HUES48 (cell line): Measurements from ENCODE around the gene AFF3.

Experiments used
- H3K27ac ChIP-seq: one replicate; pipeline ENCODE4 v1.7.0; 2013; ENCODE audit warnings: low read depth, low read length, inconsistent platforms
- H3K27me3 ChIP-seq: 2 replicates; pipeline ENCODE4 v1.6.1; 2013; ENCODE audit warnings: mild to moderate bottlenecking, low read length; ENCODE audit not compliant: control insufficient read depth, insufficient read depth
- H3K36me3 ChIP-seq: 2 replicates; pipeline ENCODE4 v1.6.1; 2013; ENCODE audit warnings: low read length; ENCODE audit not compliant: control insufficient read depth, insufficient read depth
- H3K4me1 ChIP-seq: 2 replicates; pipeline ENCODE4 v1.6.1; 2013; ENCODE audit warnings: mild to moderate bottlenecking, low read length; ENCODE audit not compliant: control insufficient read depth, insufficient read depth
- H3K4me3 ChIP-seq: 2 replicates; pipeline ENCODE4 v1.5.1; 2013; ENCODE audit warnings: mild to moderate bottlenecking, low read depth, low read length
- H3K9ac ChIP-seq: 2 replicates; pipeline ENCODE4 v1.6.1; 2013; ENCODE audit warnings: mild to moderate bottlenecking, low read depth, low read length, moderate library complexity
- H3K9me3 ChIP-seq: 2 replicates; pipeline ENCODE4 v1.6.1; 2013; ENCODE audit warnings: low read length; ENCODE audit not compliant: control insufficient read depth, insufficient read depth

The AFF3 gene

DNA sequence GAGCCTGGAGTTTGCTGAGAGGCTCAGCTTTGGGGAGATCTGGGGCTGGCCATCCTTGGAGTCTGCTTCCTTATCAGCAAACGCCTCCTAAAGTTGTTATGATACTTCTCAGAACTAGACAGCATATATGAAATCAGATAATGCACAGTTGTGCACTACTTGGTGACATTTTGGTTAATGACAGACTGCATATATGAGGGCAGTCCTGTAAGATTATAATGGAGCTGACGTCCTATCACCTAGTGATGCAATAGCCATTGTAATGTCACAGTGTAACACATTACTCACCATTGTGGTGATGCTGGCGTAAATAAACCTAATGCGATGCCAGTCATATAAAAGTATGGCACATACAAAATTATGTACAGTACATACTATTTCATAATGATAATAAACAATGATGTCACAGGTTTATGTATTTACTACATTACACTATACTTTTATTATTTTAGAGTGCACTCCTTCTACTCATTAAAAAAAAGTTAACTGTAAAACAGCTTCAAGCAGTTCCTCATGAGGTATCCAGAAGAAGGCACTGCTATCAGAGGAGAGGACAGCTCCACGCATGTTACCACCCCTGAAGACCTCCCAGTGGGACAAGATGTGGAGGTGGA, 354.5 kb downstream of the AFF3 start:
- Histone ChIP-seq H3K36me3 (no peaks in the 10 kb centered on the region), H3K27me3 (no peaks in the 10 kb centered on the region), H3K4me3 (no peak overlapping the region), H3K9me3 (no peaks in the 10 kb centered on the region), H3K9ac (no peak overlapping the region), H3K4me1 (no peaks in the 10 kb centered on the region), H3K27ac (no peak overlapping the region)

DNA sequence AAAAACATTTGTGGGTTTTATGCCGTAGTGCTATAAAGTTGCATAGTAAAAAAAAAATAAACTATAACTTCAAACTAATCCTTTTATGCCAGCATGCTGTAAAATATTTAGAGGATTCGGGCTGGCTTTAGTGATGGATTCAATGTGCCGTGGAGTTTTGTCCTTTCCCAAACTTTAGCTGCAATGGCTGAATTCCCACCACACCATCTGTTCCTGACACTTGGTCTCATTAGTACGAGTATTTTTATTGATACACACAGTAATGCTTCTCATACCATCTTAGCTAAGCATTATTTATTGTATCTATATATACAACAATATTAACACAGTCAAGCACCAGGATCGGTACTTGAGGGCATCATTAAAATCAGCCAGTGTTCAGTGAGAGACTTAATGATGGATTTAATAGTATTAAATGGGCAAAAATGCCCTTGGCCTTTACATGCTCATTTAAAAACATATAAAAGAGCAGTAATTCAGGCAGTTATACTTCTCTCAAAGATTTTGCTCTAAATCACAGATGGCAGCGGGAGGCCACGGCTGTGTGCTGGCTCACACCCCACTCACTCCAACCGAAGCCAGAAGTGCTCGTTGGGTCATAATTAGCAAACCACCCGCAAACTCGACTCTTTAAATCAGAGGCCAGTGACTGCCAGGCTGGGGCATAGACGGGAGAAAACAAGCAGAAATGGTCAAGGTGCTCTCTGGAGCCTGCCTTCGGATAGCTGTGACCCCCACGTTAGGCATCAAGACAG, 355.6 kb downstream of the AFF3 start:
- Histone ChIP-seq H3K27me3 (no peaks in the 10 kb centered on the region), H3K9ac (no peak overlapping the region), H3K36me3 (no peaks in the 10 kb centered on the region), H3K4me3 (no peak overlapping the region), H3K27ac (no peak overlapping the region), H3K4me1 (no peaks in the 10 kb centered on the region), H3K9me3 (no peaks in the 10 kb centered on the region)

DNA sequence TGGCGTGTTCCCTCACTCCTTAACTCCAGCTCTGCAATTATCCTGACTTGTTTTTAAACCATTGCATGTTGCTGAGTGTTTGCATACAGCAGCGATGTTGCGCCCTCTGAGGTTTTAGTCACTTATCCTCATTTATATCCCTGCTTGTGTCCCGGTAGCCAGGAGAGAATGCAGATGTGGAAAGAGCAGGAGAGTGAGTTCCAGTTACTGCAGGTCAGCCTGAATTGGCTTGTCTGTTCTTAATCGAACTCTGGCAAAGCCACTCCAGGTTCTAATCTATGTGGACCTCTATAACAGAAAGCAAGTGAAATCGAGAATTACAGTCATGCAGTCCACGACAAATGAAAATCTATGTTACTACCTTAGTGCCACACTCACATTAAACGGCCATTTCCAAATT, 357.4 kb downstream of the AFF3 start:
- Histone ChIP-seq H3K9ac (no peak overlapping the region), H3K27me3 (no peaks in the 10 kb centered on the region), H3K4me3 (no peak overlapping the region), H3K9me3 (no peaks in the 10 kb centered on the region), H3K36me3 (no peaks in the 10 kb centered on the region), H3K4me1 (no peaks in the 10 kb centered on the region), H3K27ac (no peak overlapping the region)

DNA sequence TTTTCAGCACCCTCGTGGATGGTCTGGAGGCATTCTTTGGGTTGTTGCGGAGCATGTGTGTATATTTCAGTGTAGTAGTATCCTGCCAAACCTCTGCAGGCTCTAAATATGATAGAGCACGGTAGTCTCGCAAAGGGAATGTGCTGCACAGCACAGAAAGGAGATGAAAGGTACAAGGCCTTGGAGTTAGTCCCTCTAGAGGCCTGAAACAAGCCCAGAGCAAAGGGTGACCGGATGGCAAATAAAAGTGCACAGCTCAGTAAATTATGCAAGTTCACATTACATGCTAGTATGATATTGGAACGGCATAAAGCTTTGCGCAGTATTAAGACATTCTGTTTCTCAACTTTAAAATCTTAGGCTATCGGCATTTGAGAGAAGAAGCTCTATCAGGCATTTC, 358.1 kb downstream of the AFF3 start:
- no peak overlapping the region for H3K27ac ChIP-seq
- no peaks in the 10 kb centered on the region for H3K27me3 ChIP-seq
- no peak overlapping the region for H3K9ac ChIP-seq
- H3K9me3 ChIP-seq = no peaks in the 10 kb centered on the region
- H3K36me3 ChIP-seq = no peaks in the 10 kb centered on the region
- no peaks in the 10 kb centered on the region for H3K4me1 ChIP-seq
- no peak overlapping the region for H3K4me3 ChIP-seq

DNA sequence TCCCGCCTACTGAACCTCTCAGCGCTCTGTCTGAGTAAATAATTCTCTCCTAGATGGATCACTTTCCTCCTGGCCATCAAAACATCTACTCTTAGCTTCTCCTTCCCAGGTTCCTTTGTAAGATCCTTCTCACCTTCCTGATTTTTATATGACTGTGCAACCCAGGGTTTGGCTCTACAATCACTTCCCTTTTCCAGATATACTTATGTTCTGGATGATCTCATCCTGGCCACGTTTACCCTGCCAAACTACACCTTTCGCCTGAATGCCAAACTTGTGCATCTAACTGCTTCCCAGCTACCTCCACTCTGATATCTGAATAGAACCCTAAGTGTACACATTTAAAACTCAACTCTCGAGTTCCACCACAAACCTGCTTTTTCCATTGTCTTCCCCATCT, 362.1 kb downstream of the AFF3 start:
- H3K36me3 ChIP-seq = no peaks in the 10 kb centered on the region
- no peaks in the 10 kb centered on the region for H3K27me3 ChIP-seq
- H3K9ac ChIP-seq = no peak overlapping the region
- no peak overlapping the region for H3K4me3 ChIP-seq
- H3K27ac ChIP-seq = no peak overlapping the region
- H3K9me3 ChIP-seq = peaks cover 4% of the 10 kb centered on the region; the same call in 1 of the 2 replicates
- peaks cover 5% of the 10 kb centered on the region; the same call in 1 of the 2 replicates for H3K4me1 ChIP-seq

DNA sequence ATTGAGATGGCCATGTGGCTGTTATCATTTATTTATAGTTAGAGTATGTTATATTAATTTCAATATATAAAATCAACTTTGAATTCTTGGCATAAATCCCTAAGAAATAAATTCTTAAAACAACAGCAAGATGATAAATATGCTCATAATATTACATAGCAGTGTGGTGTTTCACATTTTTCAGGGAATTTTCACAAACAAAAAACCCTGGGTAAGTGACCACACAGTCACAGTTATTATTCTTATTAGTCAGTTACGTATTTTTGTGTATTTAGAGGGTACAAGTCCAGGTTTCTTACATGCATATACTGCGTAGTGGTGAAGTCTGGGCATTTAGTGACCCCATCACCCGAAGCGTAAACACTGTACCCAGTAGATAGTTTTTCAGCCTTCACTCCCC, 363.1 kb downstream of the AFF3 start:
- H3K9ac ChIP-seq = no peak overlapping the region

DNA sequence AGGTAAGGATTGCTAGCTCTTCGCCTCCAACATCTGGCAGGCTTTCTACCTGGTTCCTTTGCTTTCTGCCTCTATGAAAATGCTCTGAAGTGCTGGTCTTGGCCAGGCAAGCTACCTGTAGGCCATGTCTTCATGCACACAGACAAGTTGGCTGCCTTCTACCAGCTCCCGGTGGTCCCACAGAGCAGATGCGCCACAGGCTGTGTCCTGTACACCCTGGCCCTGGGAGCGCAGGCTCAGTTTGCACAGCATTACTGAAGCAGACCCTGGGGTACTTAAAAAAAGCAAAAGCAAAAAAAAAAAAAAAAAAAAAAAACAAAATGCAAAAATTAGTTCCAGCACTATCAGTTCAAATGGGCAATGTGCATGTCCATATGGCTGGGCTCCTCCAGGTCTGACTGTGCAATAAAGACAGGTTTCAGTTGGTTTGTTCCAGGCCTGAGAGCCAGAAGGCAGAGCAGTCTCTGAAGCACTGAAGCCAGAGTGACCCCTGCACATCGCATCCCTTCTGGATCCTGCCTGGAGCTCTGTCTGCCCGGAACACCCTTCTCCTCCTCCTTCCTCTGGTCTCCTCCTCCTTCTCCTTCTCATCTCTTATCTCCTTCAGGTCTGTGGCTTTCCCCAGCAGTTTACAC, 364.6 kb downstream of the AFF3 start:
- Histone ChIP-seq H3K27me3 (no peaks in the 10 kb centered on the region), H3K4me3 (no peak overlapping the region), H3K4me1 (peaks cover 5% of the 10 kb centered on the region; the same call in 1 of the 2 replicates), H3K9me3 (peaks cover 4% of the 10 kb centered on the region; the same call in 1 of the 2 replicates), H3K27ac (no peak overlapping the region), H3K36me3 (no peaks in the 10 kb centered on the region), H3K9ac (no peak overlapping the region)

More for the DNA sequence above, 363.1 kb downstream of the AFF3 start:
- H3K27ac ChIP-seq = no peak overlapping the region
- peaks cover 5% of the 10 kb centered on the region; the same call in 1 of the 2 replicates for H3K4me1 ChIP-seq
- H3K36me3 ChIP-seq = no peaks in the 10 kb centered on the region
- H3K27me3 ChIP-seq = no peaks in the 10 kb centered on the region
- no peak overlapping the region for H3K4me3 ChIP-seq
- peaks cover 4% of the 10 kb centered on the region; the same call in 1 of the 2 replicates for H3K9me3 ChIP-seq

DNA sequence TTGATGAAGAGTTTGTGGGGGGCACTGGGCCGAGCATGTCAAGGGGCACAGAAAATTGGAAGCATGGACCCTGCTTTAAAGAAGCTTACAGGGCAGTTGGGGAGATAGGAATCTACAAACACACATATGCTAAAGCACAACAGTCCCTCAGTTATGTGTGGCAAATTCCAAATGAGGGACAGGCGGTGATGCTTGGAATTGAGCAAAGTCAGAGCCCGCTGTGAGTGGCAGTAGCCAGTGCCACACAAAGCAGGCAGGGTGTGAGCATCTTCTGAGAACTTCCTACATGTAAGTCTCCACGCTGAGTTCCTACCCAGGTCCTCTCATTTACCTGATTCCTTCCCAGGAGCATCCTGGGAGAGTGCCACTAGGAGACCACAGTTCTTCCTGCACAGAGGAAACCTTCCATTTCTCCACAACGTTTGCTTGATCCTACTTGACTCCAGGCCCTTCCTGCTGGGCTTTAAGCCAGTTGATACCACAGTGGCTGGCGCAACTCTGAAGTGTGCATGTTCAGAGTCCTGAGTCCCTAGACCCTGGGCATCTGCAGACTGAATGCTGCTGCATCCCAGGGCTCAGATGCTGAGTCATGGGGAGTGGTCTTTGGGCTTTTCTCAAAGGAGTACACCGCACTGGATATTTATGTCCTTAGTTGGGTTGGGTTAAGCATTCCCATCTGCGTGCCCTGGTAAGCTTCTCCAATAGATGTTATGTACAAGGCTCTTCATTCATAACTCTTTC, 365.3 kb downstream of the AFF3 start:
- Histone ChIP-seq H3K9ac (no peak overlapping the region), H3K4me3 (no peak overlapping the region), H3K27me3 (no peaks in the 10 kb centered on the region), H3K4me1 (peaks cover 5% of the 10 kb centered on the region; the same call in 1 of the 2 replicates), H3K9me3 (peaks cover 4% of the 10 kb centered on the region; the same call in 1 of the 2 replicates), H3K36me3 (no peaks in the 10 kb centered on the region), H3K27ac (no peak overlapping the region)

DNA sequence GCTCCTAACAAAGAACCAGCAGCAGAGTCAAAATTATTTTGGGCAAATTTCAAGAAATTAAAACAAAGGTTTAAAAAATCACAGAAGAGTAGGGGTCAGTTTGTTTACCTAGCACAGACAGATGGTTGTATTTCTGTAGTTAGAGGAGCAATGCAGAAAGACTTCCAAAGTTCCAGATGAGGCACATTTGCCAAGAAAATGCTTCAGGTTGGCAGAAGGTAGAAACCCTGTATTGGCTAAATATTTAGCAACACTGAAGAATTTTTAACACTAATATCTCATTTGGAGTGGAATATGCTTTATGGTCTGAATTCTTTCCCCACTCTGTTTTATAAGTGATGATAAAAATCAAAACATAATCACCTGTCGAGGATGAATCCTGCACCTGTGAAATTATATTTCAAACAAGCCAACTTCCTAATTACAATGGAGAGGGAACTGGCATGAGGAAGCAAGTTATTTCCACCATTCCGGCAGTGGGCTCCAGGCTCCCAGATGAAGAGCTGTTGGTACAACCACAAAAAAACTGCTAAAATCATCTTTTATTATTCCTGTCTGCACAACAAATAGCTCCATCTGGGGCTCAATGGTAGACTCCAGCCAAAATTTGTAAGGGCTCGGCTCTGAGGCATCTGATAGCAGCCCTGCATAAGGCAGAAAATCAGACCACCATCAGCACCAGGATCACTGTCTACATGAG, 366.0 kb downstream of the AFF3 start:
- Histone ChIP-seq H3K36me3 (no peaks in the 10 kb centered on the region), H3K4me3 (no peak overlapping the region), H3K9ac (no peak overlapping the region), H3K27me3 (no peaks in the 10 kb centered on the region), H3K9me3 (peaks cover 4% of the 10 kb centered on the region; the same call in 1 of the 2 replicates), H3K4me1 (peaks cover 5% of the 10 kb centered on the region; the same call in 1 of the 2 replicates), H3K27ac (peak overlapping the region; percentile 30)

DNA sequence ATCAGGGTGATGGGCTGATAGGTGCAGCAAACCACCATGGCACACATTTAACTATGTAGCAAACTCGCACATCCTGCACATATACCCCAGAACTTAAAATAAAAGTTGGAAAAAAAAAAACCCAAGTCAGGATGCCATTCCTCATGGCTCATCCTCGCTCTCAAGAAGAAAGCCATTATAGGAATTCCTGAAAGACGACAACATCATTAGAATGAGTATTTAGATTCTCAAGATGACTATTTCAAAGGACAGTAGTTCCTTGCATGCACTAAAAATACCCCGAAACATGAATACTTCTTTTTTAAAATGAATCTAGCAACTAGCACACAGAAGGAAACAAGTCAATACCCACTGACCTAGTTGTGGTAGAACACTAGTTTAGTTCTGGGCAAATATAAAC, 366.8 kb downstream of the AFF3 start:
- Histone ChIP-seq H3K27me3 (no peaks in the 10 kb centered on the region), H3K9ac (no peak overlapping the region), H3K27ac (peak overlapping the region; percentile 30)

More for the DNA sequence above, 366.8 kb downstream of the AFF3 start:
- Histone ChIP-seq H3K9me3 (peaks cover 4% of the 10 kb centered on the region; the same call in 1 of the 2 replicates), H3K36me3 (no peaks in the 10 kb centered on the region), H3K4me1 (peaks cover 5% of the 10 kb centered on the region; the same call in 1 of the 2 replicates), H3K4me3 (no peak overlapping the region)
